Mesenchymal stem cell (in vitro differentiated cells and primary cell): Measurements from ENCODE around the gene RCOR1.

ENCODE experiments used
- DNase-seq: peaks from one replicate; pipeline ENCODE4 v3.0.0-alpha.2; 2013
- H2AFZ ChIP-seq: one replicate; pipeline ENCODE4 v1.6.1; 2013; ENCODE audit warnings: low read depth, mild to moderate bottlenecking, control low read depth, inconsistent platforms, low read length, moderate library complexity
- H2AK5ac ChIP-seq: 2 replicates; pipeline ENCODE4 v1.6.1; 2013; ENCODE audit warnings: low read length, moderate library complexity, mild to moderate bottlenecking, inconsistent platforms; ENCODE audit not compliant: severe bottlenecking
- H2BK120ac ChIP-seq: one replicate; pipeline ENCODE4 v1.6.1; 2013; ENCODE audit warnings: low read depth, mild to moderate bottlenecking, inconsistent platforms, low read length, moderate library complexity
- H2BK12ac ChIP-seq, 2 experiments: one replicate each; pipeline ENCODE4 v1.6.1; 2013; ENCODE audit warnings: inconsistent platforms in 2 of 2, low read length in 2 of 2, mild to moderate bottlenecking in 2 of 2, moderate library complexity in 2 of 2, control low read depth in 1 of 2
- H2BK15ac ChIP-seq: one replicate; pipeline ENCODE4 v1.6.1; 2013; ENCODE audit warnings: mild to moderate bottlenecking, low read depth, inconsistent platforms; ENCODE audit not compliant: poor library complexity, severe bottlenecking
- H2BK5ac ChIP-seq: 2 replicates; pipeline ENCODE4 v1.6.1; 2013; ENCODE audit warnings: low read depth, mild to moderate bottlenecking, low read length, control low read depth, inconsistent platforms; ENCODE audit not compliant: poor library complexity, severe bottlenecking
- H3K14ac ChIP-seq, 2 experiments: one replicate each; pipeline ENCODE4 v1.6.1; 2013; ENCODE audit warnings: inconsistent platforms in 2 of 2, low read length in 2 of 2, control low read depth in 1 of 2, mild to moderate bottlenecking in 1 of 2, moderate library complexity in 1 of 2
- H3K18ac ChIP-seq, 2 experiments: one replicate each; pipeline ENCODE4 v1.6.1; 2013; ENCODE audit warnings: inconsistent platforms in 2 of 2, low read length in 2 of 2, control low read depth in 1 of 2, low read depth in 1 of 2, mild to moderate bottlenecking in 1 of 2
- H3K23ac ChIP-seq, 2 experiments: one replicate each; pipeline ENCODE4 v1.6.1; 2013; ENCODE audit warnings: inconsistent platforms in 2 of 2, low read length in 2 of 2, mild to moderate bottlenecking in 2 of 2, moderate library complexity in 2 of 2, control low read depth in 1 of 2
- H3K27ac ChIP-seq: 2 replicates; pipeline ENCODE4 v1.5.1; 2013; ENCODE audit warnings: mild to moderate bottlenecking, moderate library complexity, low read length, control low read depth, inconsistent platforms; ENCODE audit not compliant: poor library complexity, severe bottlenecking
- H3K27me3 ChIP-seq, 2 experiments: 2 replicates each; pipeline versions ENCODE4 v1.6.1 to v1.7.0; 2013; ENCODE audit warnings: low read length in 2 of 2, mild to moderate bottlenecking in 2 of 2, moderate library complexity in 2 of 2, control low read depth in 1 of 2, inconsistent platforms in 1 of 2; ENCODE audit not compliant: control insufficient read depth in 1 of 2, insufficient read depth in 1 of 2
- H3K36me3 ChIP-seq, 2 experiments: 2 replicates each; pipeline versions ENCODE4 v1.6.1 to v1.7.0; 2013; ENCODE audit warnings: low read length in 2 of 2, control low read depth in 1 of 2, inconsistent platforms in 1 of 2, low read depth in 1 of 2, mild to moderate bottlenecking in 1 of 2; ENCODE audit not compliant: insufficient read depth in 2 of 2, control insufficient read depth in 1 of 2
- H3K4ac ChIP-seq, 2 experiments: one replicate each; pipeline ENCODE4 v1.6.1; 2013; ENCODE audit warnings: inconsistent platforms in 2 of 2, low read length in 2 of 2, mild to moderate bottlenecking in 2 of 2, moderate library complexity in 2 of 2, control low read depth in 1 of 2, low read depth in 1 of 2
- H3K4me1 ChIP-seq: 2 replicates; pipeline ENCODE4 v1.6.1; 2013; ENCODE audit warnings: low read depth, low read length, control low read depth; ENCODE audit not compliant: control insufficient read depth, insufficient read depth
- H3K4me2 ChIP-seq: 2 replicates; pipeline ENCODE4 v1.6.1; 2013; ENCODE audit warnings: low read length, mild to moderate bottlenecking, inconsistent platforms; ENCODE audit not compliant: poor library complexity, severe bottlenecking
- H3K4me3 ChIP-seq, 2 experiments: 2 replicates each; pipeline versions ENCODE4 v1.5.1 to v1.7.0; 2013; ENCODE audit warnings: low read length in 2 of 2, mild to moderate bottlenecking in 2 of 2, control low read depth in 1 of 2, low read depth in 1 of 2; ENCODE audit not compliant: insufficient read depth in 1 of 2
- H3K79me1 ChIP-seq: replicated peaks from 2 replicates; pipeline ENCODE4 v1.6.1; 2013; ENCODE audit warnings: mild to moderate bottlenecking, control low read depth, low read length, inconsistent platforms; ENCODE audit not compliant: poor library complexity, severe bottlenecking
- H3K9ac ChIP-seq: 2 replicates; pipeline ENCODE4 v1.7.0; 2013; ENCODE audit warnings: mild to moderate bottlenecking, low read length, moderate library complexity
- H3K9me3 ChIP-seq: 2 replicates; pipeline ENCODE4 v1.7.0; 2013; ENCODE audit warnings: mild to moderate bottlenecking, low read length; ENCODE audit not compliant: control insufficient read depth
- H4K8ac ChIP-seq: one replicate; pipeline ENCODE4 v1.6.1; 2013; ENCODE audit warnings: inconsistent platforms, mild to moderate bottlenecking, low read length, moderate library complexity
- H4K91ac ChIP-seq: one replicate; pipeline ENCODE4 v1.6.1; 2013; ENCODE audit warnings: mild to moderate bottlenecking, low read length, inconsistent platforms
- WGBS: methylation state at CpG from one replicate; pipeline ENCODE4 v1.1.7; 2013; ENCODE audit warnings: mixed read lengths; 5-methylcytosine and 5-hydroxymethylcytosine counted together

The RCOR1 gene

GRCh38 chr14:102774391-102775153 lies 182.1 kb downstream of the RCOR1 start:
- peak; percentile 95 for DNase-seq
- Histone ChIP-seq H2BK12ac (no peak overlapping the region), H3K9me3 (no peaks in the 10 kb centered on the region), H2BK5ac (no peak overlapping the region), H2AFZ (peak overlapping the region; percentile 46), H3K18ac (peak overlapping the region; percentile 37 to 70), H3K4me2 (no peak overlapping the region), H3K4me3 (peak overlapping the region; percentile 28 to 46), H3K27ac (no peak overlapping the region), H3K27me3 (peaks cover 0 to 6% of the 10 kb centered on the region in 2 experiments), H3K9ac (peak overlapping the region; percentile 91), H2AK5ac (no peak overlapping the region), H3K36me3 (no peaks in the 10 kb centered on the region), H3K4ac (no peak overlapping the region), H3K4me1 (peaks cover 15% of the 10 kb centered on the region), H3K79me1 (no peaks in the 10 kb centered on the region), H3K14ac (peak overlapping the region in 1 of 2 experiments; percentile 38), H4K91ac (peak overlapping the region; percentile 55), H3K23ac (no peak overlapping the region), H4K8ac (no peak overlapping the region), H2BK15ac (no peak overlapping the region), H2BK120ac (no peak overlapping the region)
- WGBS, result 58% methylated on average over 7 of the region's 10 CpGs

- peak overlapping the region in 1 of 2 experiments; percentile 27 for H3K23ac ChIP-seq
- H4K91ac ChIP-seq, result peak overlapping the region; percentile 79
- H3K14ac ChIP-seq, result peak overlapping the region in 1 of 2 experiments; percentile 63
- H3K4me2 ChIP-seq, result no peak overlapping the region
- H2BK120ac ChIP-seq, result peak overlapping the region; percentile 9
- H3K9me3 ChIP-seq, result no peaks in the 10 kb centered on the region
- no peak overlapping the region for H3K4me3 ChIP-seq
- peak overlapping the region; percentile 15 for H2AFZ ChIP-seq
- WGBS, result 86% methylated on average over 22 of the region's 22 CpGs
- peak overlapping the region; percentile 44 for H2BK15ac ChIP-seq
- H2BK12ac ChIP-seq, result peak overlapping the region; percentile 17 to 60
- peak overlapping the region; percentile 75 to 92 for H3K18ac ChIP-seq
- peaks cover 0 to 3% of the 10 kb centered on the region in 2 experiments for H3K27me3 ChIP-seq
- peak overlapping the region; percentile 99 for H4K8ac ChIP-seq
- H3K9ac ChIP-seq, result peak overlapping the region; percentile 49
- no peaks in the 10 kb centered on the region for H3K36me3 ChIP-seq
- H3K27ac ChIP-seq, result peak overlapping the region; percentile 8
- no peak overlapping the region for H2BK5ac ChIP-seq
- H2AK5ac ChIP-seq, result no peak overlapping the region
- peak; percentile 78 for DNase-seq
- H3K4ac ChIP-seq, result peak overlapping the region; percentile 5 to 93
- H3K4me1 ChIP-seq, result peaks cover 15% of the 10 kb centered on the region
- H3K79me1 ChIP-seq, result peaks cover 10% of the 10 kb centered on the region
These were observed 183.7 kb downstream of the RCOR1 start for GRCh38 chr14:102775855-102776760.

- Histone ChIP-seq H2BK5ac (no peak within 1 kb of the TSS), H2BK120ac (peak within 1 kb of the TSS; percentile 80), H3K4me2 (peak within 1 kb of the TSS; percentile 58), H4K91ac (peak within 1 kb of the TSS; percentile 79), H3K14ac (peak within 1 kb of the TSS in 1 of 2 experiments; percentile 63), H2BK12ac (peak within 1 kb of the TSS; percentile 12 to 60), H3K27me3 (no peaks in the 10 kb centered on the region), H3K18ac (peak within 1 kb of the TSS; percentile 72 to 92), H3K4ac (peak within 1 kb of the TSS; percentile 68 to 93), H3K4me1 (peaks cover 15% of the 10 kb centered on the region), H2BK15ac (peak within 1 kb of the TSS; percentile 49), H2AFZ (peak within 1 kb of the TSS; percentile 2), H3K23ac (peak within 1 kb of the TSS in 1 of 2 experiments; percentile 45), H3K9me3 (no peaks in the 10 kb centered on the region), H3K9ac (peak within 1 kb of the TSS; percentile 86), H2AK5ac (no peak within 1 kb of the TSS), H3K27ac (peak within 1 kb of the TSS; percentile 8), H4K8ac (peak within 1 kb of the TSS; percentile 99), H3K36me3 (no peaks in the 10 kb centered on the region), H3K79me1 (peaks cover 12% of the 10 kb centered on the region), H3K4me3 (peak within 1 kb of the TSS; percentile 78 to 81)
- peak; percentile 83 for DNase-seq
- 95% methylated on average over 14 of the region's 163 CpGs for WGBS
These were observed 184.6 kb downstream of the RCOR1 start, which contains the start of gene TRAF3 for GRCh38 chr14:102776761-102777710. Gene TRAF3 (plus strand): TSS chr14:102777449. CDS start chr14:102870202, 92,753 bp downstream.
